GM12874 (cell line): ENCODE measurements around the gene C9orf78.

Experiments
- CTCF ChIP-seq: IDR thresholded peaks from 2 replicates; pipeline ENCODE4 v1.5.1; 2011; ENCODE audit warnings: low read depth, mild to moderate bottlenecking, control low read depth, low read length, moderate library complexity; ENCODE audit not compliant: insufficient read depth

The C9orf78 gene

GRCh38 chr9:129835128-129835859 is at the start of gene C9orf78, which contains the start of gene USP20:
Gene C9orf78 (minus strand): TSS chr9:129835275. CDS start chr9:129835221, 54 bp downstream.
Gene USP20 (plus strand): TSS chr9:129835458. CDS start chr9:129852556, 17,098 bp downstream.
- no peak for TF ChIP-seq CTCF

GRCh38 chr9:129884220-129885017 is 49.3 kb upstream of the C9orf78 start:
- TF ChIP-seq CTCF = no peak

GRCh38 chr9:129881547-129882324 is 46.7 kb upstream of the C9orf78 start:
- TF ChIP-seq CTCF = no peak

- TF ChIP-seq CTCF = no peak
These were observed 45.8 kb upstream of the C9orf78 start for GRCh38 chr9:129880654-129881546.

GRCh38 chr9:129879991-129880653 is 45.0 kb upstream of the C9orf78 start:
- no peak for TF ChIP-seq CTCF

- no peak for TF ChIP-seq CTCF
These were observed 44.1 kb upstream of the C9orf78 start for GRCh38 chr9:129879103-129879699.
